ENCODE data around the gene OAS1. TPM values are rescaled to one million over a fixed set of nuclear protein-coding genes. Genes with fewer than 3 reads are reported as not detected.

OAS1 gene
- 9.9 TPM for total RNA-seq

- peak; percentile 69 for DNase-seq
These were observed at the start of gene OAS1 for GRCh38 chr12:112906712-112907414. Gene OAS1 (plus strand): TSS chr12:112906962. CDS start chr12:112907040, 78 bp downstream.

DNA sequence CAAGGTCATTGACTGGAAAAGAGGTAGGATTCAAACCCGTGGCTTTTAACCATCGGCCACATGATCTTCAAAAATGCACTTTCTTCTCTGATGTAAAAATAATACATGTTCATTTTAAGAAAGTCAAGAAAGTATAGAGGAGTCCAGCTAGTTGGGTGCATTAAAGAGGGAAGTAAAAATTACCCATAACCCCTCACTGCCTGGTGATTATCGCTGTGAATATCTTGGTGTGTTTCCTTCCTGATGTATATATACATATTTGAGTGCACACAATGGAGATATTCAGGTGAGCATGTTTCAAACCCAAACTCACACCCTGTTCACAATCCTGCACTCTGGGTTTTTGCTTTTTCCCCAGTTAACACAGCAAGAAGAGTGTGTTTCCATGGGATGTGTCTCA is 47.5 kb upstream of the OAS1 start:
- no peak for DNase-seq

DNA sequence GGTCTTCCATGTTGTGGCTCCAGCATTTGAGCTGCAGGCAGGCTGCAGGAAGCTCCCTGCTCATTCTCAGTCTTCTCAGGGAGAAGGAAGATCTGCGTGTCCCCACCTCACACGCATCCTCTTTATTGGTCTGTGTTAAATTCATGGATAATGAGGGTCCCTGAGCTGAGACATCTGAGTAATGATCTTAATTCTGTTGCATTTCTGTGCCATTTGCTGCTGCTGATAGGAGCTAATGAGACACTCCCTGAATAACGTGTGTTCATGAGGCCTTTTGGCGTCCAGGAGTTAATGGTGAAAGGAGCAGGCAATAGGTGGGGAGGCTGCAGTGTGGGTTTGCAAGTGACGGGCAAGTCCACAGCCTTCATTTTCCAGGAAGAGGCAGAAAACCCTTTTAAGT is 46.6 kb upstream of the OAS1 start:
- no peak for DNase-seq

DNA sequence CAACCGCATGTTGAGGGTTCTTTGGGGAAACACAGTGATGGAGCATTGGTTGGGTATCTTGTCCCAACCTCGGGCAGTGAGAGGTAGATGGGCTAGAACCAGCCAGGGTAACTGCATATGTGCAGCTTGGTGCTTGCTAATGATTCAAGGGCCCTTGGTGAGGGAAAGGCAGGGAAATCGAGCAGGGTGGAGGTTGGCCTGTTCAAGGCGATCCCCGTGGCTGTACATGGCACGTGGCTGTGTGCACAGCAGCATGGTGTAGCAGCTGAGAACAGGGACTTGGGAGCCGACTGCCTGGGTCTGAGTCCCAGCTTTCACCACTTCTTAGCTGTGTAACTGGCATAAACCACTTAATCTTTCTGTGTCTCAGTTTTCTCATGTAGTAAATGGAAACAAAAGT is 45.5 kb upstream of the OAS1 start:
- no peak for DNase-seq

- DNase-seq = no peak
These were observed 44.0 kb upstream of the OAS1 start for GRCh38 chr12:112862636-112863290.

GRCh38 chr12:112868459-112869041 is 38.2 kb upstream of the OAS1 start:
- no peak for DNase-seq

DNA sequence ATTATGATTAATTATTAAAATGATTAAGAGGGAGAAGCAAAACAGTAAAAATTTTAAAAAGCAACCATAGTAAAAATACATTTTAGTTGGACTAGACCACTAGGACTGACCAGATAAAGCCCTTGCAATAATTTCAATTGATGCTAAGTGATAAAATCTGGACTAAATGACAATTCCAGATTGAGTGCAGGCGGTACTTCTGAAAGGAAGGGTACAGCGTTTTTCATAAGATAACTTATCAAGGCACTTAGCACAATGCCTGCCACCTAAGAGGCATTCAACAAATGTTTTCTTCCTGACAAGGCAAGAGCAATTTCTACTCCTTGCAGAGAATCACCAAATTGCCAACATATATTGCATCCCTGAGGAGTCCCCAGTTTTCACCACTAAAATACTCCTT is 37.7 kb upstream of the OAS1 start:
- no peak for DNase-seq

GRCh38 chr12:112869778-112870177 is 37.0 kb upstream of the OAS1 start:
- DNase-seq = no peak

- no peak for DNase-seq
These were observed 36.3 kb upstream of the OAS1 start for GRCh38 chr12:112870267-112870980.

GRCh38 chr12:112875608-112876007 is 31.2 kb upstream of the OAS1 start:
- DNase-seq = no peak

DNA sequence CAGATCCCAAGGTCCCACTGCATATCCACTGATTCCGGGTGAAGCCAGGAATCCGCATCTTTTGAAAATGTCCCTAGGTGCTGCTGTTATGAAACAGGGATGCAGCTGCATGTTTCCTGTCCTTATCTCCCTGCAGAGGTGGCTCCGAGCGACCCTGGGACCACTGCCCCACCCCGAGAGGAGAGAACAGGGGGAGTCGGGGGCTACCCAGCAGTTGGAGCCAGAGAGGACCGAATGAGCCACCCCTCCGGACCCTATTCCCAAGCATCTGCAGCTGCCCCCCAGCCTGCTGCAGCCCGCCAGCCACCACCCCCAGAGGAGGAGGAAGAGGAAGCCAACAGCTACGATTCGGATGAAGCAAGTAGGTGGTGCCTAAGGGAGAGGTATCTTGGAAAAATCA is 30.3 kb upstream of the OAS1 start:
- no peak for DNase-seq

DNA sequence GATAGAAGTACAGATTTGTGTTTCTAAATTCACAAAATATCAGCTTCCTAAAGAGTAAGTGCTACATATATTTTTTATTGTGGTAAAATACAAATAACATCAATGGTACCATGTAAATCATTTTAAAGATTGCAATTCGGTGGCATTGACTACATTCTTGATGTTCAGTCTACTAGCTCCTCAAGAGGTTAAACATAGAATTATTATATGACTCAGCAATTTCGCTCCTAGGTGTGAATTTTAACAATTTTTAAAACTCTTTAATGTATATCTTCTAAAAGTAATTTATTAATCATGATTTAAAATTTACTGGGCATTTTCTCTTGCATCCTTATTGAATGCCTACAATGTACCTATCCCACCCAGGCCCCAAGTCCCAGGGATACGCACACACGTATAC is 29.8 kb upstream of the OAS1 start:
- DNase-seq = no peak

GRCh38 chr12:112878488-112878887 is 28.3 kb upstream of the OAS1 start:
- DNase-seq = no peak

DNA sequence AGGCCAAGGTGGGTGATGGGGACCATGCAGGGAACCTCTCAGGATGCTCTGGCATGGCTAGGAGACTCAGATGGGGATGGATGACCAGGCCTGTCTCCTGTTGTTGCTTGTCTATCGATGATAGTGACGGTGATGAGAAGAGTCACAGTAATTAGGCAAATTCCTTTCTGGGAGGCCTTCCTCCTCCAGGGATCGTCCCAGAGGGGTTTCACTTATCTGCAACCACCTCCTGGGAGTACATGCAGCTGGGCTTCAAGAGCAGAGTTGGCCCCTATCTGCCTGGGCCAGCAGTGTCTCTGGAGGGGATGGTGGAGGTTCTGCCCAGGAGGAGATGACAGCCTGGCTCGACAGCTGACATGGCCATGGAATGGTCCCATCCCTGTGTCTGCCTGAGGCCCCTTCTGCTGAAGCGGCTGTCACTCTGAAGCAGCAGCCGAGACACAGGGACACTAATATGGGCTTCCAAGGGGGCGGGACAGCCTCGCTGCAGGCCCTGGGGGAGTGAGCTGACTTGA is 27.5 kb upstream of the OAS1 start:
- no peak for DNase-seq

- no peak for DNase-seq
These were observed 25.2 kb upstream of the OAS1 start for GRCh38 chr12:112881602-112882001.

GRCh38 chr12:112885236-112885635 is 21.5 kb upstream of the OAS1 start:
- DNase-seq = no peak

GRCh38 chr12:112887550-112887949 is 19.2 kb upstream of the OAS1 start:
- DNase-seq = no peak

DNA sequence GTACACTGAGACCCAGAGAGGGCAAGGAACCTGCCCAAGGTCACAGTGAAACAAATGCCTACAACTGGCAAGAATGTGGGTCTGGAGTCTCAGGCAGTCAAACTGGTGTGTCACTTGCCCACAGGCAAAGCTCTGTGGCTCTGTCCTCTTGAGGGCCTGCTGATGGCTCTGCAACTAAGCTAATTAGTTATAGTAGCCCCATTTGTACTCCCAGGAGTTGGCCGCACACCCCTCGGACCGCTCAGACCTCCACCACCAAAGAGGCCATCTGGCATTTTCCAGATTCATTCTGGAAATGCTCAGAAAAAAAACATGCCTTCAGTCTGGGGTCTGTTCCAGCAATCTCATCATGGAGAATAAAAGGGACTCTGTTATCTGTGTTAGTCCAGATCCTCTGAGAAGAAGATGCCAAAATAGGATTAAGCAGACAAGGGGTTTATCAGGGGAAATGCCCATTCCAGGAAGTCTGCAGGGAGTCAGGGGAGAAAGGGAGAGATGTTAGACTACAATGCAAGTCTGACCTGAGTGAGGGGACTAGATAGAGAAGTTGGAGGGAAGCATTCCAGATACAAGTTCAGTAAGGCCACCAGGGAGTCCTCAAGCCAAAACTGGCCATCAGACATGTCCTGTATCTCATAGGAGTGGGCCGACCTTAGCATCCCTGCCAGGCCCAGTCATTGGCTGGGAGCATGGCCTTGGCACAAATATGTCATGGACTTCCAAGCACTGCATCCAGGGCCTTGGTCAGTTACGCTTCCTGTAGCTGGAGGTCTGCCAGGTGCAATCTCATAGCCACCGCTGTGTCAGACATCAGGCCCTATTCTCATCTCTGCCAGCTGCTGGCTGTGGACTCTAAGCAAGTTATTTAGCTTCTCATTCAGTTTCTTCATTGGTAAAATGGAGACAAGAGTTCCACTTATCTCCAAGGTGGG is 15.4 kb upstream of the OAS1 start:
- DNase-seq = no peak

DNA sequence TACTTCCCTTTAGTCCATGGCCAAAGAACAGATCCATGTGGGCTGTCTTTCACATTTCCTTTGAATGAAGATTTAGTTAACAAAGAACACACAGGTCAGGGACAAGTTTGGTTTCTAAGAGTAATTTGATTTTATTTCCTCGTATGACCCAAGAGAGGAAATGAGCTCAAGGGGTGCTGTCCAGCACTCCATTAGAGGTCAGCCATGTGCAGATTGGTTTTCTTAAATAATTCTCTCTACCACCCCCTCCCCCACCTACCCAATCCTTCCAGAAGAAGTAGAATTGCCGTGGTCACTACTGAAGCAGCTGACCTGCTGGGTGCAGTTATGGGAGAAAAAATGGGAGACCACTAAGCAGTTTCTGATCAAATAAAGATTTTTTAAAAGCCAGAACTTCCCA is 13.9 kb upstream of the OAS1 start:
- DNase-seq = no peak

GRCh38 chr12:112894128-112894527 is 12.6 kb upstream of the OAS1 start:
- DNase-seq = no peak

DNA sequence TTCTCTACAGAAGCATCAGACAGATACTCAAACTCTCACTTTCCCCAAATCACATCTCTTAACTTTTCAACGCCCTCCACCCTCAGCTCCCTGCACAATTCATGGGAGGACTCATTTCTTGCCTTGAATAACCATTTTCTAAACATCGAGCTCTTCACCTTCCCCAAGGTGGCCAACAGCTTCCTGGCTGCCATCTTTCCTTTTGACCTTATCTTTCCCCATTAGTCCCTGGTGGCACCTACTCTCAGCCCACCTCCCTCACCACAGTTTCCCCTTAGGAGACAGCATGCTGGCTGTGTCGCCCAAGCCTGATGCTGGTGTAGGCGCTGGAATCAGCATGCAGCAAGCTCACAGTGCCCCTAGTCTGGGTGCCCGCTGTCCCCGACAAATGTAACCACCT is 8.4 kb upstream of the OAS1 start:
- no peak for DNase-seq
